HG02678 (cell line): ENCODE data around the gene KLHL29.
A peak's percentile ranks its signal among the peaks of the same experiment; 100 is the strongest.

Experiments used
- ATAC-seq: cut with Tn5 transposase; IDR thresholded peaks from one replicate; pipeline ENCODE4 v1.9.1; 2021; ENCODE audit warnings: mild to moderate bottlenecking, moderate library complexity; ENCODE audit not compliant: unreplicated experiment

Gene KLHL29

DNA sequence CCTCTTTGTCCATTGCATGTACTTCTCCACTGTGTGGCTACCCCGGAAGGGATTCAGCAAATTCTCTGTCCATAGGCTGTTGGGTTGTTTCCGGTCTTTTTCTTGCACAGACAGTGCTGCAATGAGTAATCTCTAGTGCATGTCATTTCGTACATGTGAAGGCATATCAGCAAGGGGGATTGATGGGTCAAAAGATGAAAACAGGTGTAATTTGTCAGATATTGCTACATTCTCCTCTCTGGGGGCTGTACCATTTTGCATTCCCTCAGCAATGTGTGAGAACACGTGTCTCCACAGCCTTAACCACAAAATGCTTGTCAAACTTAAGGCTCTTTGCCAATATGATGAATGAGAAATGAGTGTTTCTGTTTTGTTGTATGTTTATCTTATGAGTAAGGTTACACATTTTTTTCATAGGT, 60.5 kb downstream of the KLHL29 start:
- ATAC-seq = peak; percentile 47

- ATAC-seq = no peak
Observed at GRCh38 chr2:23446916-23447315, 61.9 kb downstream of the KLHL29 start.

GRCh38 chr2:23447405-23447804, 62.4 kb downstream of the KLHL29 start:
- no peak for ATAC-seq

DNA sequence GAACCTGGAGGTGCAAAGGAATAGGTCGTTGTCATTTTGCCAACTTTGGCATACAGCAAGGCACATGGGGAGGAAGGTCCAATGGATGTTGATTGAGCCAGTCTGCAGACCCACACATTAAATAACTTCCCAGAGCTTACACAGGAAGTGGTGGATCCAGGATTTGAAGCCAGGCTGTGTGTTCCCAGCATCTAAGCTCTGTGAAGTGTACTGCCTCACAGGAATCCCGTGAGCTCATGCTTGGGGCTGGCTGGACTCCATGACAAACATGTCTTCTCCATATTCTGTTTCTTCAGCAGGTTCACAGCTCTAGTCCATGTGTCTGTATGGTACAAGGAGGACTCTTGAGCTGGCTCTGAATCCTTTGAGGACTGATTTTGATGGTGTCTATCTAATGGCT, 63.9 kb downstream of the KLHL29 start:
- no peak for ATAC-seq

GRCh38 chr2:23449413-23449812, 64.4 kb downstream of the KLHL29 start:
- ATAC-seq = peak; percentile 72

DNA sequence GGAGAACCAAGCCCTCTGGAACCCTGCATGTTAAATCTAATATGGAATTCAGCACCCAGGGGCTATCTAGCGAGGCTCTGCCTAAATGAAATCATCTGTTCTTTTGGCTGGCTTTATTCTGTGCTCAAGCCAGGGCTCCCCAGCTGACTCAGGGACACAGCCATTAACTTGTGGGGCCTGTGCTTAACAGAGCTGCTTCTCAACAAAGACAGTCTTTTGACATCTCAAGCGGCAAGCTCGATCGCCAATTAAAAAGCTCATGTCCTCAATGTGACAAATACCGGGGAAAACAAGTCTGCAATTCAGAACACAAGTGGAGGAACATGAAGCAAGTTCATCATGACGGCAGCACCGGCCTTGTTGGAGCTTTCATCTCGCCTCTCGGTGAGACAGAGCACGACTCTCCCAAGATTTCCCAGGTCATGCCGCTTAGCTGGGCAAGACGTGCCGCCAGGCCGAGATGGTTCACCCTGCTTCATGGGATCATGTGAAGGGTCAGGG, 64.9 kb downstream of the KLHL29 start:
- ATAC-seq = no peak

GRCh38 chr2:23452372-23452771, 67.4 kb downstream of the KLHL29 start:
- no peak for ATAC-seq

DNA sequence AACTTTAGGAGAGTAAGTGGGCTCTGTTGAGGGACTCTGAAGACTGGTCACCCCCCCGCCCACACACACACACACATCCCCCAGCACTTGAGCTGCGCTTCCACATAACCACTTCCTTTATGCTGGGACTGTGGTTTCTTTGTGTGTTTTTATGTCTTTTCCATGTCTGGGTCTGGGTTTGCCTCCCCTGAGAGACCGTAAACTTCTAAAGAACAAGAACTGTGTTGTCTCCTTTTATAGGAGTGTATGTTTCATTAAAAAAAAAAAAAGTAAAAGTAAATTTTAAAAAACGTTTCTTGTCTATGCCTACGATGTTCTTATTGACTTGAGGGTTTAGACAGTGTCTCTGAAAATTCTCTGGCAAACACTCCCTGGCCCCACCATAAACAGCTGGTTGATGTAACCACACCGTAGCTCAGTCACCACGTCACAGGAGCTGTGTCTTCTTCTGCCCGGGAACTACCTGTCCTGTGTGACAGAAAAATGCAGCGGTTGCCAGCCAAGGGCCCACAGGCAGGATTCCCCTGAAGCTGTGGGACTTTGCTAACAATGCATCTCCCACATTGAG, 68.0 kb downstream of the KLHL29 start:
- peak; percentile 68 for ATAC-seq

DNA sequence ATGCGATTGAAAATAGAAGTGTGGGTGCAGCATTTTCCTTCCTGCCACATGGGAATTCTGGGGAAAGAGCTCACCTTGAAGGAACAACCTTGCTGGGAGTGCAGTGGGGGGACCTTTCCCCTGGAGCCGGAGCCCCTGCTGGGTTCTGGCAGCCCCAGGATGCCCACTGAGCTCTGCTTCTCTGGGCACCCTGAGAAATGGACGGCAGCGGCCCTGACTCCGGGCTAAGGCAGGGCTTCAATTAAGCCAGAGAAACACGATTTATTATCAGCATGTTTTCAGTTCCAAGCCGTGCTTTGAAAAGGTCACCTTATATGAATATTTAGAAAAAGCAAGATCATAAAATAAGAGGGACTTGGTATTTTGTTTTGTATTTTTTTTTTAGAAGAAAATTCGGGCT, 68.5 kb downstream of the KLHL29 start:
- ATAC-seq = no peak

- no peak for ATAC-seq
Observed at GRCh38 chr2:23453836-23454460, 69.0 kb downstream of the KLHL29 start.

GRCh38 chr2:23454501-23455120, 69.6 kb downstream of the KLHL29 start:
- ATAC-seq = no peak

GRCh38 chr2:23456396-23456795, 71.4 kb downstream of the KLHL29 start:
- ATAC-seq = no peak

- no peak for ATAC-seq
Observed at GRCh38 chr2:23456881-23457760, 72.1 kb downstream of the KLHL29 start.

DNA sequence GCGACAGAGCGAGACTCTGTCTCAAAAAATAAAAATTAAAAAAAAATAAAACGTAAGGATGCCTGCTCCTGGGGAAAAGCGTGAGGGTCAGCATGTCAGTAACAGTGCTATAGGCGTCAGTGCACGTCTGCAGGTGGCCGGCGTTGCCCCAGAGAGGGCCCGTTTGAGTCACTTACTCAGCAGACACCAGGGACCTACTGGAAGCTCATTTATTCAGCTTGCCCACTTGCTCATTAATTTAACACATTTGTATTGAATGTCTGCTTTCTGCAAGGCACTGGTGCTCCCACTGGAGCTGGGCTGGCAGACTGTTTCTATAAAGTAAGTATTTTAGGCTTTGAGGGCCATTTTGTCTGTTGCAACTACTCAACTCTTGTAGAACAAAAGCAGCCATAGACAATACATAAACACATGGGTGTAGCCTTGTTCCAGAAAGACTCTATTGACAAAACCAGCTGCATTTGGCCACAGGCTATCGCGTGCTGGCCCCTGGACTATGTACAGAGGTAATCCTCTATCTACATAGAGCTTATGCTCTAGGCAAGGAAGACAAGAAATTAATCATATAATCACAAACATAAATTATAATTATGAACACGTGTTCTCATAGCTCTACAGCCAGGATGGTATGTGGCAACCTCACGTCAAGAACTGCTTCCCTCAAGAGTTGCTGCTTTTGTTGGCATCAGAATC, 73.2 kb downstream of the KLHL29 start:
- ATAC-seq = no peak

DNA sequence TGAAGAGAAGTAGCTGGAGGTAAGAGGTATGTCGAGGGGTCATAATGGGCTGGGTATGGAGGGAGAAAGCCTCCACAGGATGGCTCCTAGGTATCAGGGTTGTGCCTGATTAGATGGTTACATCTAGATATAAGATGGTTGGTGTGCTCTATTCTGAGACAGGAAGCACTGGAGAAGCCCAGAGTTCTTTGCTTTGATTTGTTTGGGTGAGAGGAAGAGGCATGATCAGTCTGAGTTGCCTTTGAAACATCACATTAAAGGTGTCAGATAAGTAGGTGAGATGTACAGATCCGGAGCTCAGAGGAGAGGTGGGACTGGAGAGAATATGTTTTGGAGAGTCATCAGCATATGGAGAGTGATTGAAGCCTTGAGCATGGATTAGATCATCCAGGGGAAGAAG, 74.1 kb downstream of the KLHL29 start:
- no peak for ATAC-seq

DNA sequence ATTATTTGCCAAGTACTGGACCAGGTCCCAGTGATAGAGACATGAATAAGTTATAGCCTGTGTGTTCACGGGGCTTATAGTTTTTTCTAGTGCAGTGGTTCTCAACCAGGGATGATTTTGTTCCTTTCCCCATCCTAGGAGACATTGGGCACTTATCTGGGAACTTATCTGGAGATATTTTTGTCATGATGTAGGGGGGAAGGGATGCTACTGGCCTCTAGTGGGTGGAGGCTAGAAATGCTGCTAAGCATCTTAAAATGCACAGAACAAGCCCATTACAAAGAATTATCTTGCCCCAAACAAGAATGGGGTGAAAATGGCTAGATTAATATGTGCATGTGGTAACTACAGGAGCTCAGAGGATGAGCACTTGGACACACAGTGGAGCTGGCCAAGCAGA, 75.2 kb downstream of the KLHL29 start:
- peak; percentile 56 for ATAC-seq

- ATAC-seq = no peak
Observed at GRCh38 chr2:23460993-23461392, 76.0 kb downstream of the KLHL29 start.

GRCh38 chr2:23464156-23464555, 79.2 kb downstream of the KLHL29 start:
- no peak for ATAC-seq

GRCh38 chr2:23464905-23465537, 80.0 kb downstream of the KLHL29 start:
- ATAC-seq = no peak

DNA sequence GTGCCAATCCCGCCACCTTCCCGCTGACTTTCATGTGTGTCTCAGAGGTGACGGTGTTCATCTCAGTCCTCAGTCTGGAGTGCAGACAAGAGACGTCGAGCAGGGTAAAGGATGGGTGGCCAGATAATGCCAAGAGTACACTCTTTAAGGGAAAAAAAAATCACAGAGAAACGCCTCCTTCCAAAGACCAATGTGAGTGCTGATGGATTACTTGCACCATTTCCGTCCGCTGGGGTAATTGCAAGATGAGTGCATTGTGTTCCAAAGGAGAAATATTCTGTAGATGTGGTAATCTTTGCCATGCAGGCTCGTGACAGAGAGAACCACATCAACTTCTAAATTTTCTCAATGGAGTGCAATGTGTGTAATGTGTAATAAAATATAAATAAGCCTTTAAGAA, 81.0 kb downstream of the KLHL29 start:
- no peak for ATAC-seq
